Loucy (cell line): Measurements from ENCODE around the gene DNAJB12.

Experiments
- CTCF ChIP-seq: fragments of 200-600 bp; sonication (generic); conservative IDR thresholded peaks from 2 replicates; pipeline ENCODE4 v1.5.1; 2014; ENCODE audit warnings: mild to moderate bottlenecking, antibody characterized with exemption, low read length
- EZH2phosphoT487 ChIP-seq: fragments of 200-600 bp; IDR thresholded peaks from 2 replicates; pipeline ENCODE4 v1.6.1; 2018; ENCODE audit warnings: antibody characterized with exemption, mild to moderate bottlenecking, moderate library complexity, borderline replicate concordance

GRCh38 chr10:72386916-72387586 is 32.3 kb upstream of the DNAJB12 start:
- TF ChIP-seq CTCF: no peak
- no peak for TF ChIP-seq EZH2phosphoT487
